ENCODE measurements around the gene PRSS1. TPM values are rescaled to one million over a fixed set of nuclear protein-coding genes. Genes with fewer than 3 reads are reported as not detected.

PRSS1 gene
- total and polyA plus RNA-seq, 2 donors (not counting 3 experiments of a cell fraction or from before 2014, with no cell fraction given): not detected

DNA sequence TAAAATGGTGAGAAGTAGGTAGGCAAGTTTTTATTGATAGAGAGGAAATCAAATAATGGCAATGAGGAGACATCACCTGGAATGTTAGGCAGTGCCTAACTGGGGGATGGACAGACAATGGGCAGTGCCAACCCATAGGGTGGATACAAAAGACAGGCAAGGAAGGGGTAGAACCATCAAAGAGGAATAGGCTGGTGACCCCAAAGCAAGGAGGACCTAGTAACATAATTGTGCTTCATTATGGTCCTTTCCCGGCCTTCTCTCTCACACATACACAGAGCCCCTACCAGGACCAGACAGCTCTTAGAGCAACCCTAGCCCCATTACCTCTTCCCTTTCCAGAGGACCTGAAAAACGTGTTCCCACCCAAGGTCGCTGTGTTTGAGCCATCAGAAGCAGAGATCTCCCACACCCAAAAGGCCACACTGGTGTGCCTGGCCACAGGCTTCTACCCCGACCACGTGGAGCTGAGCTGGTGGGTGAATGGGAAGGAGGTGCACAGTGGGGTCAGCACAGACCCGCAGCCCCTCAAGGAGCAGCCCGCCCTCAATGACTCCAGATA lies 51.5 kb downstream of the PRSS1 start:
- no TSS peak for BruUV-seq (replicated peaks)
- Histone ChIP-seq H3K4me2 (ENCODE audit: insufficient read depth, low read length) (no peak overlapping the region), H3K9ac (replicated peaks; ENCODE audit: extremely low read depth, insufficient read depth, low read length) (no peak overlapping the region), H3K27me3 (ENCODE audit: control insufficient read depth in 2 of 2, insufficient read depth in 2 of 2, low read length in 2 of 2) (no peaks in the 10 kb centered on the region), H4K20me1 (replicated peaks; ENCODE audit: control insufficient read depth, extremely low read depth, insufficient read depth, low read length) (no peaks in the 10 kb centered on the region), H3K79me2 (ENCODE audit: control insufficient read depth, insufficient read depth, low read length) (peaks cover 67% of the 10 kb centered on the region), H3K36me3 (ENCODE audit: control insufficient read depth in 2 of 2, extremely low read depth in 1 of 2, insufficient read depth in 2 of 2, low read length in 2 of 2) (peaks cover 0 to 9% of the 10 kb centered on the region in 2 experiments), H3K27ac (ENCODE audit: insufficient read depth, low read depth, low read length) (no peak overlapping the region), H2AFZ (ENCODE audit: low read depth, low read length) (no peak overlapping the region), H3K4me3 (replicated peaks in 1 of 3; ENCODE audit: insufficient read depth in 1 of 3, low read depth in 1 of 3, low read length in 3 of 3) (no peak overlapping the region), H3K4me1 (ENCODE audit: control insufficient read depth, extremely low read depth, insufficient read depth, low read length) (peaks cover 28% of the 10 kb centered on the region), H3K9me3 (replicated peaks; ENCODE audit: control insufficient read depth, insufficient read depth, low read length) (no peaks in the 10 kb centered on the region), H3K9me1 (replicated peaks; ENCODE audit: control insufficient read depth, extremely low read depth, insufficient read depth, low read length) (no peaks in the 10 kb centered on the region)
- ChIA-PET CTCF (interaction anchor here (0.7 to 20.4 kb wide), 4 partner anchors 9 to 266 kb away, joined by 3 to 425 read pairs (median 6); no protein-coding TSS in a partner anchor), POLR2A (no interaction called here)
- FAIRE-seq: no peak
- TF ChIP-seq, protein P1, sequence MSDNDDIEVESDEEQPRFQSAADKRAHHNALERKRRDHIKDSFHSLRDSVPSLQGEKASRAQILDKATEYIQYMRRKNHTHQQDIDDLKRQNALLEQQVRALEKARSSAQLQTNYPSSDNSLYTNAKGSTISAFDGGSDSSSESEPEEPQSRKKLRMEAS (IDR thresholded peaks at IDR 0.05; ENCODE audit: insufficient read depth, insufficient read length): no peak
- TF ChIP-seq, protein P2, sequence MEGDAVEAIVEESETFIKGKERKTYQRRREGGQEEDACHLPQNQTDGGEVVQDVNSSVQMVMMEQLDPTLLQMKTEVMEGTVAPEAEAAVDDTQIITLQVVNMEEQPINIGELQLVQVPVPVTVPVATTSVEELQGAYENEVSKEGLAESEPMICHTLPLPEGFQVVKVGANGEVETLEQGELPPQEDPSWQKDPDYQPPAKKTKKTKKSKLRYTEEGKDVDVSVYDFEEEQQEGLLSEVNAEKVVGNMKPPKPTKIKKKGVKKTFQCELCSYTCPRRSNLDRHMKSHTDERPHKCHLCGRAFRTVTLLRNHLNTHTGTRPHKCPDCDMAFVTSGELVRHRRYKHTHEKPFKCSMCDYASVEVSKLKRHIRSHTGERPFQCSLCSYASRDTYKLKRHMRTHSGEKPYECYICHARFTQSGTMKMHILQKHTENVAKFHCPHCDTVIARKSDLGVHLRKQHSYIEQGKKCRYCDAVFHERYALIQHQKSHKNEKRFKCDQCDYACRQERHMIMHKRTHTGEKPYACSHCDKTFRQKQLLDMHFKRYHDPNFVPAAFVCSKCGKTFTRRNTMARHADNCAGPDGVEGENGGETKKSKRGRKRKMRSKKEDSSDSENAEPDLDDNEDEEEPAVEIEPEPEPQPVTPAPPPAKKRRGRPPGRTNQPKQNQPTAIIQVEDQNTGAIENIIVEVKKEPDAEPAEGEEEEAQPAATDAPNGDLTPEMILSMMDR (IDR thresholded peaks at IDR 0.05; ENCODE audit: extremely low read depth in 1 of 2, insufficient read depth in 1 of 2, low read depth in 1 of 2, low read length in 2 of 2): no peak
- TF ChIP-seq POLR2A (IDR thresholded peaks at IDR 0.05; ENCODE audit: low read depth, low read length) (no peak), GATA2 (IDR thresholded peaks at IDR 0.05; ENCODE audit: insufficient read depth, insufficient read length, low read depth, low read length) (no peak), FOS (IDR thresholded peaks at IDR 0.05; ENCODE audit: borderline replicate concordance, insufficient read depth, low read length) (no peak), EZH2 (IDR thresholded peaks at IDR 0.05; ENCODE audit: borderline replicate concordance, low read depth, low read length, severe bottlenecking) (no peak), MYC (IDR thresholded peaks at IDR 0.05; ENCODE audit: low read depth, low read length) (no peak), POLR2AphosphoS5 (IDR thresholded peaks at IDR 0.05; ENCODE audit: insufficient read depth, low read depth, low read length) (no peak), JUN (IDR thresholded peaks at IDR 0.05; ENCODE audit: borderline replicate concordance, insufficient read depth, insufficient read length, low read depth) (no peak)
- dilution Hi-C loops (cut with MboI; ENCODE audit: extremely low pct_ligation_motif_present, low sequenced_read_pairs) (no loop called here), intact Hi-C loops (cut with micrococcal nuclease) (no loop called here)
- no peak for DNase-seq (ENCODE audit: low read depth, low spot score)

Data from endothelial cell of umbilical vein (primary cell).